Astrocyte (in vitro differentiated cells and primary cell): ENCODE measurements around the gene DYNLL1. TPM values are rescaled to one million over a fixed set of nuclear protein-coding genes. Genes with fewer than 3 reads are reported as not detected.

Experiments
- DNase-seq: peaks from one replicate; pipeline ENCODE4 v3.0.0-alpha.2; 2010; ENCODE audit warnings: low read depth
- FAIRE-seq: peaks from 2 replicates; lab custom pipeline; 2011; peaks lifted over from hg19 to GRCh38; lab: Jason Lieb, UNC
- H2AFZ ChIP-seq: 2 replicates; pipeline ENCODE4 v1.6.0; 2012; ENCODE audit warnings: low read depth, low read length, inconsistent platforms
- H3K27ac ChIP-seq: 2 replicates; pipeline ENCODE4 v1.5.1; 2011; ENCODE audit warnings: low read depth, low read length, inconsistent platforms
- H3K27me3 ChIP-seq: 2 replicates; pipeline ENCODE4 v1.6.0; 2011; ENCODE audit warnings: low read length, inconsistent platforms; ENCODE audit not compliant: insufficient read depth
- H3K36me3 ChIP-seq: 2 replicates; pipeline ENCODE4 v1.5.1; 2011; ENCODE audit warnings: low read length, inconsistent platforms; ENCODE audit not compliant: insufficient read depth
- H3K4me1 ChIP-seq: 2 replicates; pipeline ENCODE4 v1.5.1; 2011; ENCODE audit warnings: low read length, inconsistent platforms; ENCODE audit not compliant: insufficient read depth
- H3K4me2 ChIP-seq: 2 replicates; pipeline ENCODE4 v1.6.0; 2012; ENCODE audit warnings: low read length, inconsistent platforms
- H3K4me3 ChIP-seq: 2 replicates; pipeline ENCODE4 v1.5.1; 2011; ENCODE audit warnings: low read depth, mild to moderate bottlenecking, low read length, inconsistent platforms; ENCODE audit not compliant: insufficient read depth
- H3K79me2 ChIP-seq: 2 replicates; pipeline ENCODE4 v1.6.0; 2012; ENCODE audit warnings: mild to moderate bottlenecking, low read length, inconsistent platforms; ENCODE audit not compliant: insufficient read depth
- H3K9ac ChIP-seq: 2 replicates; pipeline ENCODE4 v1.6.0; 2012; ENCODE audit warnings: mild to moderate bottlenecking, low read length, inconsistent platforms
- H3K9me3 ChIP-seq: 2 replicates; pipeline ENCODE4 v1.5.1; 2012; ENCODE audit warnings: low read depth, mild to moderate bottlenecking, low read length, inconsistent platforms; ENCODE audit not compliant: insufficient read depth
- H4K20me1 ChIP-seq: 2 replicates; pipeline ENCODE4 v1.6.0; 2012; ENCODE audit warnings: low read length, inconsistent platforms; ENCODE audit not compliant: insufficient read depth
- H3K27ac Mint-ChIP-seq: one replicate; pipeline ENCODE4 v1.8.0; 2021; ENCODE audit warnings: mild to moderate bottlenecking, mixed read lengths; ENCODE audit not compliant: unreplicated experiment
- H3K27me3 Mint-ChIP-seq: one replicate; pipeline ENCODE4 v1.8.0; 2021; ENCODE audit warnings: low read depth, mixed read lengths; ENCODE audit not compliant: unreplicated experiment
- H3K36me3 Mint-ChIP-seq: one replicate; pipeline ENCODE4 v1.8.0; 2021; ENCODE audit warnings: low read depth, mixed read lengths; ENCODE audit not compliant: unreplicated experiment
- H3K4me1 Mint-ChIP-seq: one replicate; pipeline ENCODE4 v1.8.0; 2021; ENCODE audit warnings: low read depth, mixed read lengths; ENCODE audit not compliant: unreplicated experiment
- H3K4me3 Mint-ChIP-seq: one replicate; pipeline ENCODE4 v1.8.0; 2021; ENCODE audit warnings: mild to moderate bottlenecking, moderate library complexity, mixed read lengths; ENCODE audit not compliant: unreplicated experiment
- H3K9me3 Mint-ChIP-seq: one replicate; pipeline ENCODE4 v1.8.0; 2021; ENCODE audit warnings: mild to moderate bottlenecking, mixed read lengths; ENCODE audit not compliant: unreplicated experiment
- CTCF ChIP-seq: IDR thresholded peaks from 2 replicates; pipeline ENCODE4 v1.5.1; 2011; ENCODE audit warnings: low read depth, mild to moderate bottlenecking, inconsistent platforms, low read length, moderate library complexity; ENCODE audit not compliant: insufficient read depth
- EZH2 ChIP-seq: IDR thresholded peaks from 2 replicates; pipeline ENCODE4 v1.6.1; 2012; ENCODE audit warnings: mild to moderate bottlenecking, low read length, inconsistent platforms; ENCODE audit not compliant: insufficient read depth
- total RNA-seq: library from RNA; stranded (reverse); gene quantifications from 2 replicates; pipeline ENCODE4 v1.2.1, GENCODE V29; 2021

DYNLL1 gene
- total RNA-seq, 1 donor from 2014 or later: 500 TPM

- no peaks in the 10 kb centered on the region for H3K9me3 Mint-ChIP-seq
- H3K9me3 ChIP-seq: no peaks in the 10 kb centered on the region
- H3K27me3 ChIP-seq: no peaks in the 10 kb centered on the region
- H2AFZ ChIP-seq: peak overlapping the region; percentile 94
- FAIRE-seq: no peak
- peak overlapping the region; percentile 81 for H3K4me3 ChIP-seq
- H3K4me2 ChIP-seq: peak overlapping the region; percentile 86
- peaks cover 78% of the 10 kb centered on the region for H3K79me2 ChIP-seq
- peak overlapping the region; percentile 83 for H3K27ac ChIP-seq
- peaks cover 29% of the 10 kb centered on the region for H3K4me1 Mint-ChIP-seq
- no peaks in the 10 kb centered on the region for H3K27me3 Mint-ChIP-seq
- H3K9ac ChIP-seq: peak overlapping the region; percentile 90
- H3K4me3 Mint-ChIP-seq: peak overlapping the region; percentile 96
- H3K36me3 Mint-ChIP-seq: peaks cover 9% of the 10 kb centered on the region
- H4K20me1 ChIP-seq: peaks cover 60% of the 10 kb centered on the region
- H3K36me3 ChIP-seq: peaks cover 20% of the 10 kb centered on the region
- TF ChIP-seq CTCF (no peak), EZH2 (no peak)
- DNase-seq: no peak
- peaks cover 9% of the 10 kb centered on the region for H3K4me1 ChIP-seq
- peak overlapping the region; percentile 94 for H3K27ac Mint-ChIP-seq
Observed at GRCh38 chr12:120468821-120469449, 27.0 kb upstream of the DYNLL1 start.

- Mint-ChIP-seq H3K4me1 (peaks cover 31% of the 10 kb centered on the region), H3K27ac (peak within 1 kb of the TSS; percentile 94), H3K36me3 (peaks cover 6% of the 10 kb centered on the region), H3K4me3 (peak within 1 kb of the TSS; percentile 96), H3K27me3 (no peaks in the 10 kb centered on the region), H3K9me3 (no peaks in the 10 kb centered on the region)
- FAIRE-seq (no peak), DNase-seq (peak; percentile 92)
- peaks cover 14% of the 10 kb centered on the region for H3K36me3 ChIP-seq
- peaks cover 71% of the 10 kb centered on the region for H3K79me2 ChIP-seq
- H2AFZ ChIP-seq: peak within 1 kb of the TSS; percentile 94
- H3K27ac ChIP-seq: peak within 1 kb of the TSS; percentile 83
- H3K4me2 ChIP-seq: peak within 1 kb of the TSS; percentile 86
- H3K27me3 ChIP-seq: no peaks in the 10 kb centered on the region
- H4K20me1 ChIP-seq: peaks cover 53% of the 10 kb centered on the region
- peaks cover 13% of the 10 kb centered on the region for H3K4me1 ChIP-seq
- peak within 1 kb of the TSS; percentile 90 for H3K9ac ChIP-seq
- peak within 1 kb of the TSS; percentile 81 for H3K4me3 ChIP-seq
- H3K9me3 ChIP-seq: no peaks in the 10 kb centered on the region
- TF ChIP-seq EZH2 (no peak), CTCF (peak; percentile 65)
Observed at GRCh38 chr12:120469450-120470149, 26.3 kb upstream of the DYNLL1 start, which contains the start of gene SRSF9. Gene SRSF9 (minus strand): TSS chr12:120469748. CDS start chr12:120469609, 139 bp downstream.
